Right cardiac atrium (tissue), 5 donors: Measurements from ENCODE around the gene IGFBPL1. TPM values are rescaled to one million over a fixed set of nuclear protein-coding genes. Genes with fewer than 3 reads are reported as not detected.

ENCODE experiments used
- ATAC-seq, 2 donors: fragments of 200-7000 bp; cut with Tn5 transposase; one replicate each; pipeline versions ENCODE4 v1.8.0 to v1.9.1; 2020; ENCODE audit warnings: moderate library complexity in 2 of 2, mild to moderate bottlenecking in 1 of 2
- DNase-seq, 3 donors: peaks; one replicate each; pipeline ENCODE4 v3.0.0-alpha.2; 2020
- H3K27ac ChIP-seq: one replicate; pipeline ENCODE4 v1.5.1; 2013; ENCODE audit warnings: mild to moderate bottlenecking, low read length, control low read depth, moderate library complexity
- H3K27me3 ChIP-seq: one replicate; pipeline ENCODE4 v1.6.1; 2013; ENCODE audit not compliant: control insufficient read depth, insufficient read depth
- H3K4me1 ChIP-seq: one replicate; pipeline ENCODE4 v1.6.1; 2013; ENCODE audit warnings: low read length; ENCODE audit not compliant: control insufficient read depth, insufficient read depth
- H3K4me3 ChIP-seq: one replicate; pipeline ENCODE4 v1.5.1; 2013; ENCODE audit warnings: low read length, control low read depth
- H3K9me3 ChIP-seq: one replicate; pipeline ENCODE4 v1.6.1; 2013; ENCODE audit warnings: low read length; ENCODE audit not compliant: control insufficient read depth
- WGBS: extraction: QIAGEN DNeasy Blood & Tissue Kit; methylation state at CpG from one replicate; pipeline ENCODE4 v1.1.7; 2013; 5-methylcytosine and 5-hydroxymethylcytosine counted together
- intact Hi-C, 4 donors: fragments of 100-400 bp; cut with DNase I; formaldehyde crosslinking; loops; one replicate each; pipeline versions ENCODE4 v1.11.0 to v1.14.0; 2022 to 2023
- polyA plus RNA-seq: library from polyadenylated mRNA; stranded (reverse); fragments of 200-250 nt; gene quantifications from one replicate; pipeline ENCODE4 v1.2.3, GENCODE V29; 2013
- total RNA-seq, 4 donors: library from RNA; stranded (reverse); fragmentation: NEBNext Ultra II Directional; extraction: Animal tissue kit (Norgen Biotek cat#: 25700); gene quantifications; one replicate each; pipeline ENCODE4 v1.2.1, GENCODE V29; 2021
- donor health status: healthy with polysubstance abuse.
- donor health status: DM: no; HTN: yes; CAD: no.
- donor health status: DM: no; HTN: no; CAD: no.
- donor health status: DM: no; HTN: yes; CAD: no; lungs with severe emphysema.
- donor health status: DM: yes; HTN: yes; CAD: no.

Gene IGFBPL1
- total and polyA plus RNA-seq, 5 donors = 0.25 to 5.0 (median 0.65) TPM

- 73% methylated on average over 3 of the region's 3 CpGs for WGBS
- no peaks in the 10 kb centered on the region for H3K9me3 ChIP-seq
- H3K27ac ChIP-seq = no peak overlapping the region
- no peak for ATAC-seq
- H3K4me1 ChIP-seq = no peaks in the 10 kb centered on the region
- no peak for DNase-seq
- H3K27me3 ChIP-seq = no peaks in the 10 kb centered on the region
- H3K4me3 ChIP-seq = no peak overlapping the region
- intact Hi-C loops = no loop called here
Observed at GRCh38 chr9:38373679-38374078, 50.6 kb downstream of the IGFBPL1 start.

GRCh38 chr9:38372762-38373619, 51.3 kb downstream of the IGFBPL1 start:
- no peak for ATAC-seq
- no peak for DNase-seq
- Histone ChIP-seq H3K4me1 (no peaks in the 10 kb centered on the region), H3K27me3 (no peaks in the 10 kb centered on the region), H3K9me3 (no peaks in the 10 kb centered on the region), H3K27ac (no peak overlapping the region), H3K4me3 (no peak overlapping the region)
- WGBS = 67% methylated on average over 10 of the region's 10 CpGs
- intact Hi-C loops = no loop called here

GRCh38 chr9:38371495-38371894, 52.8 kb downstream of the IGFBPL1 start:
- 86% methylated on average over 2 of the region's 2 CpGs for WGBS

GRCh38 chr9:38370176-38370575, 54.1 kb downstream of the IGFBPL1 start:
- H3K27ac ChIP-seq = no peak overlapping the region
- ATAC-seq (no peak), DNase-seq (no peak)
- no peak overlapping the region for H3K4me3 ChIP-seq
- no peaks in the 10 kb centered on the region for H3K9me3 ChIP-seq
- no peaks in the 10 kb centered on the region for H3K4me1 ChIP-seq
- 54% methylated on average over 4 of the region's 4 CpGs for WGBS
- intact Hi-C loops = no loop called here
- no peaks in the 10 kb centered on the region for H3K27me3 ChIP-seq

More at GRCh38 chr9:38371495-38371894, 52.8 kb downstream of the IGFBPL1 start:
- H3K4me3 ChIP-seq = no peak overlapping the region
- ATAC-seq (peak; percentile 20 to 50), DNase-seq (no peak)
- intact Hi-C loops = no loop called here
- H3K4me1 ChIP-seq = no peaks in the 10 kb centered on the region
- no peak overlapping the region for H3K27ac ChIP-seq
- H3K9me3 ChIP-seq = no peaks in the 10 kb centered on the region
- no peaks in the 10 kb centered on the region for H3K27me3 ChIP-seq

GRCh38 chr9:38368731-38369130, 55.5 kb downstream of the IGFBPL1 start:
- H3K4me3 ChIP-seq = no peak overlapping the region
- H3K27me3 ChIP-seq = no peaks in the 10 kb centered on the region
- H3K4me1 ChIP-seq = no peaks in the 10 kb centered on the region
- 77% methylated on average over 2 of the region's 2 CpGs for WGBS
- intact Hi-C loops = loop anchor here in 3 of 4 donors (5.0 to 10.0 kb wide), 5 partner anchors 49 to 624 kb away; partner anchors contain the start of gene SLC25A51 (in 1 of the 3)
- ATAC-seq (no peak), DNase-seq (no peak)
- H3K27ac ChIP-seq = no peak overlapping the region
- H3K9me3 ChIP-seq = no peaks in the 10 kb centered on the region

GRCh38 chr9:38367898-38368297, 56.4 kb downstream of the IGFBPL1 start:
- no peak for ATAC-seq
- Histone ChIP-seq H3K27ac (no peak overlapping the region), H3K4me1 (peaks cover 2% of the 10 kb centered on the region), H3K9me3 (no peaks in the 10 kb centered on the region), H3K4me3 (no peak overlapping the region), H3K27me3 (no peaks in the 10 kb centered on the region)
- no peak for DNase-seq
- intact Hi-C loops = loop anchor here in 3 of 4 donors (5.0 to 10.0 kb wide), 5 partner anchors 49 to 623 kb away; partner anchors contain the start of gene SLC25A51 (in 1 of the 3)

- no peak for DNase-seq
- no peak overlapping the region for H3K4me3 ChIP-seq
Observed at GRCh38 chr9:38363589-38363925, 60.7 kb downstream of the IGFBPL1 start.

GRCh38 chr9:38362852-38363588, 61.2 kb downstream of the IGFBPL1 start:
- Histone ChIP-seq H3K27ac (no peak overlapping the region), H3K4me1 (peaks cover 2% of the 10 kb centered on the region), H3K27me3 (no peaks in the 10 kb centered on the region), H3K4me3 (no peak overlapping the region), H3K9me3 (no peaks in the 10 kb centered on the region)
- peak; percentile 82 to 86 for ATAC-seq
- DNase-seq = peak in 2 of 3 donors; percentile 31 to 69
- WGBS = 32% methylated on average over 21 of the region's 21 CpGs
- intact Hi-C loops = loop anchor here in 3 of 4 donors (5.0 to 10.0 kb wide), 6 partner anchors 278 to 618 kb away; partner anchors contain the start of gene SLC25A51 (in 1 of the 3)

More at GRCh38 chr9:38363589-38363925, 60.7 kb downstream of the IGFBPL1 start:
- peaks cover 2% of the 10 kb centered on the region for H3K4me1 ChIP-seq
- 63% methylated on average over 5 of the region's 5 CpGs for WGBS
- intact Hi-C loops = loop anchor here in 3 of 4 donors (5.0 to 10.0 kb wide), 6 partner anchors 279 to 619 kb away; partner anchors contain the start of gene SLC25A51 (in 1 of the 3)
- ATAC-seq = no peak
- H3K9me3 ChIP-seq = no peaks in the 10 kb centered on the region
- no peaks in the 10 kb centered on the region for H3K27me3 ChIP-seq
- no peak overlapping the region for H3K27ac ChIP-seq

GRCh38 chr9:38361473-38361850, 62.8 kb downstream of the IGFBPL1 start:
- intact Hi-C loops = loop anchor here in 3 of 4 donors (5.0 to 10.0 kb wide), 6 partner anchors 277 to 617 kb away; partner anchors contain the start of gene SLC25A51 (in 1 of the 3)
- Histone ChIP-seq H3K4me3 (no peak overlapping the region), H3K27ac (no peak overlapping the region), H3K27me3 (no peaks in the 10 kb centered on the region), H3K4me1 (peaks cover 2% of the 10 kb centered on the region), H3K9me3 (no peaks in the 10 kb centered on the region)
- 58% methylated on average over 6 of the region's 6 CpGs for WGBS
- DNase-seq = peak in 2 of 3 donors; percentile 56 to 63
- peak; percentile 43 to 72 for ATAC-seq

GRCh38 chr9:38360839-38361472, 63.3 kb downstream of the IGFBPL1 start:
- intact Hi-C loops = loop anchor here in 3 of 4 donors (5.0 to 10.0 kb wide), 6 partner anchors 276 to 616 kb away; partner anchors contain the start of gene SLC25A51 (in 1 of the 3)
- Histone ChIP-seq H3K9me3 (no peaks in the 10 kb centered on the region), H3K27ac (no peak overlapping the region), H3K4me1 (peaks cover 2% of the 10 kb centered on the region), H3K4me3 (no peak overlapping the region), H3K27me3 (no peaks in the 10 kb centered on the region)
- ATAC-seq (no peak), DNase-seq (no peak)
- 73% methylated on average over 7 of the region's 7 CpGs for WGBS
